ENCODE measurements around the gene SASH1.

Gene SASH1

GRCh38 chr6:148566664-148567350, 224.2 kb downstream of the SASH1 start:
- TF ChIP-seq ZNF366 (tag by site-specific recombination; conservative IDR thresholded peaks at IDR 0.05) = peak; percentile 61; the same call in 1 of the 2 replicates
- TF ChIP-seq ZNF404 (tag by site-specific recombination; IDR thresholded peaks at IDR 0.05) = no peak
- no peak for TF ChIP-seq ZNF670 (tag by site-specific recombination; IDR thresholded peaks at IDR 0.05; ENCODE audit: low read depth)
- no peak for TF ChIP-seq ZNF274 (IDR thresholded peaks at IDR 0.05; ENCODE audit: low read length)
- TF ChIP-seq ZNF274 (tag by site-specific recombination; IDR thresholded peaks at IDR 0.05; ENCODE audit: borderline replicate concordance) = no peak
- H3K4me3 ChIP-seq (ENCODE audit: low read depth, low read length) = no peak overlapping the region
- no peaks in the 10 kb centered on the region for H3K9me3 ChIP-seq (ENCODE audit: control insufficient read depth, insufficient read depth, low read depth, low read length)
- H3K4me1 ChIP-seq (ENCODE audit: control insufficient read depth, insufficient read depth, low read length) = no peaks in the 10 kb centered on the region
- CTCF ChIA-PET = interaction anchor here (1.6 kb wide), 1 partner anchor 11 kb away, joined by 10 read pairs; no protein-coding TSS in a partner anchor
- POLR2A ChIA-PET = no interaction called here
- H3K36me3 ChIP-seq (ENCODE audit: control insufficient read depth in 2 of 2, insufficient read depth in 1 of 2, low read length in 2 of 2) = no peaks in the 10 kb centered on the region
- H3K27ac ChIP-seq (ENCODE audit: extremely low read depth, low read depth, low read length) = no peak overlapping the region

- ChIA-PET CTCF (interaction anchor here (1.8 kb wide), 1 partner anchor 11 kb away, joined by 8 read pairs; no protein-coding TSS in a partner anchor), POLR2A (no interaction called here)
- Histone ChIP-seq H3K4me3 (ENCODE audit: low read depth, low read length) (no peak overlapping the region), H3K4me1 (ENCODE audit: control insufficient read depth, insufficient read depth, low read length) (no peaks in the 10 kb centered on the region), H3K9me3 (ENCODE audit: control insufficient read depth, insufficient read depth, low read depth, low read length) (no peaks in the 10 kb centered on the region), H3K27ac (ENCODE audit: extremely low read depth, low read depth, low read length) (no peak overlapping the region), H3K36me3 (ENCODE audit: control insufficient read depth in 2 of 2, insufficient read depth in 1 of 2, low read length in 2 of 2) (no peaks in the 10 kb centered on the region)
- TF ChIP-seq ZNF654 (tag by site-specific recombination; IDR thresholded peaks at IDR 0.05; ENCODE audit: low read depth) (no peak), ZFHX2 (tag by site-specific recombination; conservative IDR thresholded peaks at IDR 0.05) (no peak), ZNF560 (tag by site-specific recombination; IDR thresholded peaks at IDR 0.05; ENCODE audit: borderline replicate concordance) (no peak), ZEB2 (tag by site-specific recombination; IDR thresholded peaks at IDR 0.05) (no peak), ZNF677 (tag by site-specific recombination; IDR thresholded peaks at IDR 0.05) (no peak), ZNF302 (tag by site-specific recombination; IDR thresholded peaks at IDR 0.05; ENCODE audit: low read depth) (no peak), ZNF777 (tag by site-specific recombination; IDR thresholded peaks at IDR 0.05; ENCODE audit: borderline replicate concordance) (no peak), ZNF664 (tag by site-specific recombination; IDR thresholded peaks at IDR 0.05) (no peak), ZNF223 (tag by site-specific recombination; IDR thresholded peaks at IDR 0.05) (no peak), ZNF394 (tag by site-specific recombination; IDR thresholded peaks at IDR 0.05; ENCODE audit: borderline replicate concordance) (no peak), PRDM2 (tag by site-specific recombination; IDR thresholded peaks at IDR 0.05; ENCODE audit: borderline replicate concordance) (no peak), ZNF24 (tag by site-specific recombination; IDR thresholded peaks at IDR 0.05) (no peak), ZNF544 (tag by site-specific recombination; IDR thresholded peaks at IDR 0.05) (no peak), SP2 (tag by site-specific recombination; IDR thresholded peaks at IDR 0.05) (no peak), ZNF704 (tag by site-specific recombination; IDR thresholded peaks at IDR 0.05) (no peak)
Observed at GRCh38 chr6:148570456-148570855, 227.8 kb downstream of the SASH1 start.

Data from HEK293 (cell line).